Middle frontal gyrus (tissue), 1 donor: ENCODE data around the gene ELOVL2.
"Not testable (repeated sequence)": the region's sequence is repeated elsewhere in the genome, so short reads cannot be mapped to it uniquely, and the experiment has no call there.

ENCODE experiments used
- DNase-seq: peaks from one replicate; pipeline ENCODE4 v3.0.0-alpha.2; 2015; ENCODE audit warnings: low spot score; ENCODE audit errors: extremely low spot score

Gene ELOVL2, protein sequence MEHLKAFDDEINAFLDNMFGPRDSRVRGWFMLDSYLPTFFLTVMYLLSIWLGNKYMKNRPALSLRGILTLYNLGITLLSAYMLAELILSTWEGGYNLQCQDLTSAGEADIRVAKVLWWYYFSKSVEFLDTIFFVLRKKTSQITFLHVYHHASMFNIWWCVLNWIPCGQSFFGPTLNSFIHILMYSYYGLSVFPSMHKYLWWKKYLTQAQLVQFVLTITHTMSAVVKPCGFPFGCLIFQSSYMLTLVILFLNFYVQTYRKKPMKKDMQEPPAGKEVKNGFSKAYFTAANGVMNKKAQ

DNA sequence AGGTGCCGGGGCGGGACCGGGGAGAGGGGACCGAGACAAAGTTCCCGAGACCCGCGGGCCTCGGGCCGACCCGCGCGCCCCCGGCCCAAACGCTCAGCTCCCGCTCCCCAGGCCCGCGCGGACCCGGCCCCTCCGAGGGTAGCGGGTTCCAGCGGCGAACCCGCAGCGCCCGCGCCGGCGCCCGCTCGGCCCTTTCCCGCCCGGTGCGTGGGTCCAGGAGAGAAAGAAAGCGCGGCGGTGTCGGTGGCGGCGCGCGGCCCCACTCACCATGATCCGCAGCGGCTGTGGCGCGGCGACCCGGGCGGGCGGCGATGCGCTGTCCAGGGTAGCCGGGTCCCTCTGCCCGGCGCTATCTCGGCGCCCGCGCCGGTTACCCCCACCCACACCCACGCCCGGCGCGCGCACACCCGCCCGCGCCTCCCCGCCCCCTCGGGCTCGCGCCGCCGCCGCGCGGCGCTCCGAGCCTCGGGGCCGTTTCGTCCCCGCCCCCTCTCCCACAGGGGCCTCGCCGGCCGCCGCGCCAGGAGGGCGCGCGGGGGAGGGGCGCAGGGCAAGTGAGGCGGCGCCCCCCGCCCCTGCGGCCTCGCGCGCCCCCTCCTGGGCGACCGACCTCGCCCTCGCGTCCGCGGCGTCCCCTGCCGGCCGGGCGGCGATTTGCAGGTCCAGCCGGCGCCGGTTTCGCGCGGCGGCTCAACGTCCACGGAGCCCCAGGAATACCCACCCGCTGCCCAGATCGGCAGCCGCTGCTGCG is at the start of gene ELOVL2:
TSS of gene ELOVL2 (minus strand) at position 345 of the 751 bp plus-strand sequence. CDS start at position 270, 75 bp downstream.
- no peak for DNase-seq

DNA sequence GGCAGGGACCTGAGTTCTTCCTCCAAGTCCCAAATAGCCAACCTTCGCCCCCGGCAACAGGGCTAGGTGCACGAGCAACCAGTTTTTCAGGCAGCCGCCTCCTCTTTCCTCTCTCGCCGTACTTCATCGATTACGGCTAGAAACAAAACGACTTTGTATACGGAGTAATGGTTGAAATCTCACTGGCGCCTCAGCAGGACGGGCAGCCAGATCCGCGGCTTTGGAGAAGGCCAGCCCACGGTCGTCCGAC is 49.2 kb upstream of the ELOVL2 start:
- peak; percentile 3 for DNase-seq

DNA sequence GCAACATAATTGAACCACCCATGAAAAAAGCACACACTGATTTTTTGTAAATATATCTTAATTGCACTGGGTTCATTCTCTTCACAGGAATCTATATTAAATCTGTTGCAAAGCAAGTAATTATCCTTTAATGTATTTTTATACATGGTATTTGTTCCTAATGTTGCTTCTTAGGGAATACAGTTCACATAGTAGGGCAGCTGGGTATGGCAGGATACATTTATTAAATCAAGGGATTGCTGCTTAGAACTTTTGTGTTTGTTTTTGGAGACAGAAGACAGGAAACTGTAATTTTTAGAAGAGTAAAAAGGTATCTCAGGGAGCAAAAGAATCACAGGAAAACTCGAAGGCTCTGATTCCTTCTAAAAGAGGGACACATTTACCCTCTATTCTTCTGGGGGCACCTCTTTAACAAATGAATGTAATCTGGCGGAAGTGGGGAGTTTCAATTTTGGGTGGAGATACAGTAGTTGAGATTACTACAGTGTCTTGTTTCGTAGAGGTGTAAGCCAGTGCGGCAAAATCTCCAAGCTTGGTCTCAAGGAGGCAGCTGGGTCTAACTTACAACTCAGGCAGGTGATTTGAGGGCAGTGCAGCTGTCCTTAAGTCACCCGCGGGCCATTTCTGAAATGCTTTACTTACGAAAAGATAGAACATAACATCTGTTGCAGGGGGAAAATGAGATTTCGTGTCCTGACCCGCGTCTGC is 48.7 kb upstream of the ELOVL2 start:
- peak; percentile 5 for DNase-seq

DNA sequence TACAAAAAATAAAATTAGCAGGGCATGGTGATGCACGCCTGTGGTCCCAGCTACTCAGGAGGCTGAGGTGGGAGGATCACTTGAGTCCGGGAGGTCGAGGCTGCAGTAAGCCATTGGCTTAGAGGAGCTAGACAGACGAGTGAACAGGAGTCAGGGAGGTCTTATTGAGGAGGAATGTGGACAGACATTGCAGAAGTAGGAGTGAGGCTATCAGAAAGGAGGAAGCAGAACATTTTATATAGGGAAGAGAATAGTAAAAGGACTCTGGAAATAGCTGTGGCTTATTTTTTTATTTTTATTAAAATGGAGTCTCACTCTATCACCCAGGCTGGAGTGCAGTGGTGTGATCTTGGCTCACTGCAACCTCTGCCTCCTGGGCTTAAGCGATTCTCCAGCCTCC is 47.0 kb upstream of the ELOVL2 start:
- not testable (repeated sequence) for DNase-seq

DNA sequence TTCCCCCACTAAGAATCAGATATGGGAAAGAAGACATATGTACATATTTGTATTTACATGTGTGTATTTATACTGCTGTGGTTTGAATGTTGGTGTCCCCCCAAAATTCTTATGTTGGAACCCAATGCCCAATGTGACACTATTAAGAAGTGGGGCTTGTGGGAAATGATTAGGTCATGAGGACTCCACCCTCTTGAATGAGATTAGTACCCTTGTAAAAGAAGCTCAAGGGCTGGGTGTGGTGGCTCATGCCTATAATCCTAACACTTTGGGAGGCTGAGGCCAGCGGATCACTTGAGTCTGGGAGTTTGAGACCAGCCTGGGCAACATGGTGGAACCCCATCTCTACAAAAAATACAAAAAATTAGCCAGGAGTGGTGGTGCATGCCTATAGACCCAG is 45.6 kb upstream of the ELOVL2 start:
- DNase-seq = no peak

DNA sequence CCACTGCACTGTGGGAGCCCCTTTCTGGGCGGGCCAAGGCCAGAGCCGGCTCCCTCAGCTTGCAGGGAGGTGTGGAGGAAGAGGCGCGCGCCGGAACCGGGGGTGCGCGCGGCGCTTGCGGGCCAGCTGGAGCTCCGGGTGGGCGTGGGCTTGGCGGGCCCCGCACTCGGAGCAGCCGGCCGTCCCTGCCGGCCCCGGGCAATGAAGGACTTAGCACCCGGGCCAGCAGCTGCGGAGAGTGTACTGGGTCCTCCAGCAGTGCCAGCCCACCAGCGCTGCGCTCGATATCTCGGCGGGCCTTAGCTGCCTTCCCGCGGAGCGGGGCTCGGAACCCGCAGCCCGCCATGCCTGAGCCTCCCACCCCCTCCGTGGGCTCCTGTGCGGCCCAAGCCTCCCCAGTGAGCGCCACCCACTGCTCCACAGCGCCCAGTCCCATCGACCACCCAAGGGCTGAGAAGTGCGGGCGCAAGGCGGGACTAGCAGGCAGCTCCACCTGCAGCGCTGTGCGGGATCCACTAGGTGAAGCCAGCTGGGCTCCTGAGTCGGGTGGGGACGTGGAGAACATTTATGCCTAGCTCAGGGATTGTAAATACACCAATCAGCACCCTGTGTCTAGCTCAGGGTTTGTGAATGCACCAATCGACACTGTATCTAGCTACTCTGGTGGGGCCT is 43.2 kb upstream of the ELOVL2 start:
- not testable (repeated sequence) for DNase-seq

DNA sequence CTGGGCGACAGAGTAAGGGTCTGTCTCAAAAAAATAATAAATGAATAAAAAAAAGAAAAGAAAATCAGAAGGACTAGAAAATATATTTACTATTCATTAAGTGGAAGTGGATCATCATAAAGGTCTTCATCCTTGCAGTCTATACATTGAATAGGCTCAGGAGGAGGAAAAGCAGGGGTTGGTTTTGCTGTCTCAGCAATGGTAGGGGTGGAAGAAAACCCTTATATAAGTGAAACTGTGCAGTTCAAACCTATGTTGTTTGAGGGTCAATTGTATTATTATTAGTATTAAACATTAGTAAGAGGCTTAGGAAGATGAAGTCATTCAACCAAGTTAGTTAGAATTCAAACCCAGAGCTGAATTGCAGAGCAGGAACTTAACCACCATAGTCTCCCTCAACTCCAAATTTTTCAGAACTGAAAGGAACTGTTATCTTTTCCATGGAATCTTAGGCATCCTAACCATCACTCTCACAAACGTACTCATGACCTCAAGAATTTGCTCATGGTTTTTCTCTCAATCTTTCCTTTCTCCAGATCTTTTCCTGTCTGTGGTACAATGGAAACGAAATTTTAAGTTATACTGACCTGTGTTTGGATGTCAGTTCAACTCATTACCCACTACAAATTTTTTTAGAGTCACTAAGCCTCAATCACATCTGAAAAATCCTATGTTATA is 41.8 kb upstream of the ELOVL2 start:
- no peak for DNase-seq

DNA sequence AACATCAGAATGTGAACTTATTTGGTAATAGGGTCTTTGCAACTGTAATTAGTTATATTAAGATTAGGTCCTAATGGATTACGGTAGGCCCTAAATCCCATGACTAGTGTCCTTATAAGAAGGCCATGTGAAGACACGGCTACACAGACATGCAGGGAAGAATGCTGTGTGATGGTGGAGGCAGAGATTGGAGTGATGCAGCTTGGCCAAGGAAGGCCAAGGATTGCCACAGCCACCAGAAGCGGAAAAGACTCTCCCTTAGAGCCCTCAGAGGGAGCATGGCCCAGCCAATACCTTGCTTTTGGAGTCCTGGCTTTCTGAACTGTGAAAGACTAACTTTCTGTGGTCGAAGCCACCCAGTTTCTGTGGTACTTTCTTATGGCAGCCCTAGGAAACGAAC is 39.9 kb upstream of the ELOVL2 start:
- no peak for DNase-seq

DNA sequence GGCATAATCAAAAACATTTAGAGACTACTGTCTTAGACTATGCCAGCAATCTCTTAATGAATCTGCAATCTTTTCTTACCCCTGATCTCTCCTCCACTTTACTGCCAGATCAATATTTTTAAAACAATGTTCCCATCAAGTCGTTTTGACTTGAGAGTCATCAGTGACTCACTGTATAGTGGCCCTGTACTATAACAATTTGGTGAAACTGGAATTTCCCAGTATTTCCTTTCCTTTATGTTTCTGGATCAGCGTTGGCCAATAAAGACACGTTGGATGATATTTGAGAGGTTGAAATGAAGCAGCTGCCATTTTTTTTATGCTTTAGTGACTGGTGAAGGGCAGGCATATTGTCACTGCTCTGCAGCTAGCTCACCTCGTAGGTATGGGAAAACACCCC is 39.4 kb upstream of the ELOVL2 start:
- DNase-seq = no peak

DNA sequence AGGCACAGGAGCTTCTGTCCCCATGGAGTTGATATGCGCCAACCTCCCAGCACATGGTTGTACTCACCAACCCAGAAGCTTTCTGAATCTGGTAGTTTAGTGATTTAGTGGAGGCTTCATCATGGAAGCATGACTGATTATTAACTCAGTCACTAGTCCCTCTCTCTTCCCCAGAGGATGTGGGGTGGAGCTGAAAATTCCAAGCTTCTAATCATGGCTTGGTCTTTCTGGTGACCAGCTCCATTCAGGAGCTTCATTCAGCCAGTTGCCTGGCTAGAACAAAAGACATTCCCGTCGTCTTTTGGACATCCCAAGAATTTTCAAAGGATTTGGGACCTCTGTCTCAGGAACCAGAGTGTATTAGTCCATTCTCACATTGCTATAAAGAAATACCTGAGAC is 36.2 kb upstream of the ELOVL2 start:
- no peak for DNase-seq

DNA sequence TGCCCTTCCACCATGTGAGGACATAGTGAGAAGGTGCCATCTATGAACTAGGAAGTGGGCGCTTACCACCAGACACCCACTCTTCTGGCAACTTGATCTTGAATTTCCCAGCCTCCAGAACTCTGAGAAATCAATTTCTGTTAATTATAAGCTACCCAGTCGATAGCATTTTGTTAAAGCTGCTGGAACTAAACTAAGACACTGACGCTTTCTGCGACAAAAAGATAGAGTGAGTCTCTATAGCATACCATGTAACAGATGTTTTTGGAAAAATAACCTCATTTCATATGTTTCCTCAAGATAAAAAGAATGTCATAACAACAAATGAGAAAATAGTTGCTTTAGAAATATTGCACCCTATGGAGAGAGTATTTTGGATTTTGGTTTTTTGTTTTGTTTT is 34.2 kb upstream of the ELOVL2 start:
- DNase-seq = no peak

DNA sequence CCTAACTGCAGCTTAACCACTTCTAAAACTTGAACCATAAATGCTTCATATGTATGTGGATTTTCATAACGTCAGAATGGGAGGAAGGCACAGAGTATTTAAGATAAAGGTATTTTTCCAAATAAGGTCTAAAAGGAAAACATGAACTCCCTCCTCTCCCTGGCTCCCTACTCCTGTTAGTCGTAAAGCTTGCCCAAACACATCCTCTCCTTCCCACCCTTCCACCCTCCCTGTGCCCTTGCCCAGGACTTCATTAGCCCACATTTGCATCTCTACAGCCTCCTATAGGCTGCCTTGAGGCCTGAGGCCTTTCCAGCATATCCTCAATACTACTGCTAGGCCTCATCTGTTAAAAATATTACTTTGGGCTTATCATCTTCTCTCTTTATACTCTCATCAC is 32.4 kb upstream of the ELOVL2 start:
- no peak for DNase-seq

DNA sequence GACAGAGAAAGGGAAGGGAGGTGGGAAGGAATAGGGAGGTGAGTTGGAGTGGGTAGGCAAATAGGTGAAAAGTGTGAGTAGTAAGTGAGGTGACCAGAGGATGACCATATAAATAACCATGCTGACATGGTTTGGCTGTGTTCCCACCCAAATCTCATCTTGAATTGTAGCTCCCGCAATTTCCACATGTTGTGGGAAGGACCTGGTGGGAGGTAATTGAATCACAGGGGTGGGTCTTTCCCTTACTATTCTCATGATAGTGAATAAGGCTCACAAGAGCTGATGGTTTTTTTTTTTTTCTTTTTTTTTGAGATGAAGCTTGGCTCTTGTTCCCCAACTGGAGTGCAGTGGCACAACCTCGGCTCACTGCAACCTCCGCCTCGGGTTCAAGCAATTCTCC is 28.0 kb upstream of the ELOVL2 start:
- DNase-seq = no peak

DNA sequence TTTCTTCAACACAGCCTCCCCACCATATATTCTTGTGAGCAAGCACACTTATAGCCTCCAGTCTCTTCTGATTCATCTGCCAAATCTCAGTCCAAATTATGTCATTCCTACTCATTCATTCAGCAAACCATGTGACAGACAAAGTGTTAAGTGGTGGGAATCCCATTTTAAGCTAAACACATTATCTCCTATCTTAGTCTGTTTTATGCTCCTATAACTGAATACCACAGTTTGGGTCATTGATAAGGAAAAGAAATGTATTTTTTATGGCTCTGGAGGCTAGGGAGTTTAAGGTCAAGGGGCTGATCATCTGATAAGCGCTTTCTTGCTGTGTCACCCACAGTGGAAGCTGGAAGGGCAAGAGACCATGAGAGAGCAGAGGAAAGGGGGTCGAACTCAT is 25.7 kb upstream of the ELOVL2 start:
- DNase-seq = no peak

DNA sequence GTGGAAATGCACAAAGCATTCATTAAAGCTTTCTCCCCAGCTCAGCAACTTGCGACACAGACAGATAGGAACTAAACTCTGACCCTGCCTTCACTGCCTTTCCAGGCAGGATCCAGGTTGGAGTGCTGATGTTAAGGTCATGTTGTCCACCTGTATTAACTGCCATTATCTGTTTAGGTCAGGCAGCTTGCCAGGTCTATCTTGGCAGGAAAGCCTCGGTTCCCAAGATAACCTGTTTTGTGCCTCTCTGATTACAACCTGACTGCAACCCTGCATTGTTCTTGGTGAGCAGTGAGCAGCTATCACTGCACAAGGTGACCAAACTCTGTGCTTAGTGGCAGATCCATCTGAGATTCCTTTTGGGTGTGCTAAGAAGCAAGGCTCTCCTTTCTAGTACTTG is 23.2 kb upstream of the ELOVL2 start:
- no peak for DNase-seq

DNA sequence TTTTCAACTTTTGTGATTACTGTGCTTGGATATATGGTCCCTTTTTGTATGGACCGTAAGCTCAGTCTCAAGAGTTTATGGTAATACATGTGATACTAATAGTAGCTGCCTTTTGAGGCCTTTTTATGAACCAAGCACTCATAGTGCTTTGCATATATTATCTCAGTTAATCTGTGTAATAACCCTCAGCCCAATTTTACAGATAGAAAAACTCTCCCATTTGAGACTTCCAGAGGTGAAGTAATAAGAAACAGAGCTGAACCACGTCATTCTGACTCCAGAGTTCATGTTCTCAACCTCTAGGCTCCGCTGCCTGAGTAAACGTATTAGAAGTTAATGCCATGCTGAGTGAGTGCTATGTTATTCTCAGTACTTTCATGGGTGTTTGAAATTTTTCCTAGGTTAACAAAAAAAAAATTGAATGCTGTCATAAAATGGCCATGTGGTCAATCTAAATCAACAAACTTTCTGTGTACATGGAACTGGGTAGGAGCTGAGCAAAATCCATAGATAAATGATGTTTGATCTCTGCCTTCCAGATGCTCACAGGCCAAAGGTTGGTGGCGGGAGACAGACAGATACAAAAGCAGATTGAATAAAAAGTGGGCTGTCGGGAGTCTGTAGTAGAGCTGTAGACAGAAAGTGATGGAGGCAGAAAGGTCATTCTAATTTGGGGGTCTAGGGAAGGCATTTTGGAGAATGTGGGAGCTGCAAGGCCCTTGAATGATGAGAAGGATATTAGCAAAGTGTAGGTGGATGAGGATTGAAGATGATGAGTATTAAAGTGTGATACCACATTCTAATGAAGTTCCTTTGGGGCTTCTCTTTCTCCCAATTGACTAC is 22.6 kb upstream of the ELOVL2 start:
- DNase-seq = no peak

DNA sequence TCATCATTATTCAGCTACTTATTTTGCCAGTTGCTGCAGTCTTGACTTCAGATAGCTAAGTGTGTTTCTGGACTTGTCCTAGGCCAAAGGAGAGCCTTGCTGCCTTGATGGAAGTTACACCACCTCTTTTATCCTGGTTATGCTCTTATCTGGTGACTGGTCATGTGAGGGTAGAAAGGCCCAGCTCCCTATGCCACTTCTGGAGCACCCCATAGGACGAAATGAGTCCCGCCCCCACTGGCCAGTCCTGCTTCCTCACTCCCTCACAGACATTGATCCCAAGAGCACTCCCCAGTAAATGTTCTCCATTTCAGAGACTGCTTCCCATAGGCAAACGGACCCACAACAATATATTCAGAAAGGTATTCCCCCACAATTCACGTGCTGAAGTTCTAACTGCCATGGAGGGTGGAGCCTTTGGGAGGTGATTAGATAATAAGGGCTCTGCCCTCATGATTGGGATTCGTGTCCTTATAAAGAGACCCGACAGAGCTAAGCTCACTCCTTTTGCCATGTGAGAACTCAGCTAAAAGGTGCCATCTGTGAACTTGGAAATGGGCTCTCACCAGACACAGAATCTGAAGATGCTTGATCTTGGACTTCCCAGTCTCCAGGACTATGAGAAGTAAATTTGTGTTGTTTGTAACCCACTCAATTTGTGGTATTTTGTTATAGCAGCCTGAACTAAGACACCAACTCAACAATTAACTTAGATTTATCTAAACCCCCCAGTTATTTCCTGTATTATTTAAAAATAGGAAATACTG is 21.5 kb upstream of the ELOVL2 start:
- DNase-seq = no peak

DNA sequence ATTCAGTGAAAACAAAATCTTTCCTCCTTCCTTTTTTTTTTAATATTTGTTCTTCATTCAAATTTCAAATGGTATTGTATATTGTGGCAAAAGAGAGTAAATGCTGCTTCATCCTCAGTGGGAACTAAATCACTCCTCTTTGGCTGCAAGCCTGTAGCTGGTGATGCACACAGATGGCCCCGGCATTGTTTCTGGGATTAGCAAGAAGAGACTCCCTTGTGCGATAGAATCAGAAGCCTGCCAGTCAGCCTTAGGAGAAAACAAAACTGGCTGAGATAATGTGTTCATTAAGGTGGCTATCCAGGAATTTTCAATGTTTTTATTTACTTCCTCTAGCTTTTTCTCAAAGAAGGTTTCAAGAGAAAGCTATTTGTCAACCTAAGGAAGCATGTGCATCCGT is 20.7 kb upstream of the ELOVL2 start:
- DNase-seq = no peak

DNA sequence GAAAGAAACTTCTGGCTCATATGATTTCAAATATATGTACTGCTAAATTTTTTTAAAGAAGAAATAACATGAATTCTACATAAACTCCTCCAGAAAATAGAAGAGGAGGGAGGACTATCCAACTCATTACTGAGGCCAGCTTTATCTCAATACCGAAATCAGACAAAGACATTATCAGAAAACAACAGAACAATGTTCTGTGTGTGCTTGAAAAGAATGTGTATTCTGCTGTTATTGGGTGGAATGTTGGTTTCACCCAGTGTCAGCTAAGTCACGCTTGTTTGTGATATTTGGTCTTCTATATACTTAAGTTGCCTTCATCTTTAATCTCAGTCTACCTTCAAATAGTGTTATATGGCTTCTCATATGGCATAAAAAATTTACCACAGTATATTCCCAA is 18.6 kb upstream of the ELOVL2 start:
- no peak for DNase-seq

DNA sequence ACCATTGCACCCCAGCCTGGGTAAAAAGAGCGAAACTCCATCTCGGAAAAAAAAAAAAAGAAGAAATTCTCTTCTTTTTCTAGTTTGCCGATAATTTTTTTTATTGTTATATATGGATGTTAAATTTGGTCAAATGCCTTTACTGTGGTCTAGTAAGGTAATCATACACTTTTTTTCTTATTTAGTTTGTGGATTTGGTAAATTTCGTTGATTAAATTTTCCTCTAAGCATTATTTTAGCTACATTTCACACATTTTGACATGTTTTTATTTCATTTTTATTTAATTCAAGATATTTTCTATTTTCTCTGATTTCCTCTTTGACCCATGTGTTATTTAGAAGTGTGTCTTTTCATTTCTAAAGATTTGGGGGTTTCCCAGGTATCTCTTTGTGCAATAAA is 18.0 kb upstream of the ELOVL2 start:
- DNase-seq = no peak
